Activated CD4-positive, alpha-beta memory T cell treated with anti-CD3 and anti-CD28 coated beads for 36 hours (primary cell): ENCODE results near the gene RPL9. TPM values are rescaled to one million over a fixed set of nuclear protein-coding genes. Genes with fewer than 3 reads are reported as not detected.
A peak's percentile ranks its signal among the peaks of the same experiment; 100 is the strongest.

Source experiments
- CTCF ChIA-PET: fragments of 350-600 bp; sonication (Branson Sonifier 250); formaldehyde crosslinking; loops from one replicate; lab custom pipeline; 2021; ENCODE audit warnings: antibody characterized with exemption, inconsistent platforms; lab: Charles Lee
- POLR2A ChIA-PET: fragments of 350-600 bp; sonication (Branson Sonifier 250); formaldehyde crosslinking; loops from one replicate; lab custom pipeline; 2021; ENCODE audit warnings: antibody characterized with exemption; lab: Charles Lee
- DNase-seq: peaks from one replicate; pipeline ENCODE4 v3.0.0-alpha.2; 2020
- H3K27ac Mint-ChIP-seq: one replicate; pipeline ENCODE4 v1.8.0; 2021; ENCODE audit warnings: mixed read lengths
- H3K27me3 Mint-ChIP-seq: one replicate; pipeline ENCODE4 v1.8.0; 2021; ENCODE audit warnings: mixed read lengths
- H3K36me3 Mint-ChIP-seq: one replicate; pipeline ENCODE4 v1.8.0; 2021; ENCODE audit warnings: mixed read lengths
- H3K4me1 Mint-ChIP-seq: one replicate; pipeline ENCODE4 v1.8.0; 2021; ENCODE audit warnings: low read depth, mixed read lengths
- H3K4me3 Mint-ChIP-seq: one replicate; pipeline ENCODE4 v1.8.0; 2021; ENCODE audit warnings: mild to moderate bottlenecking, mixed read lengths
- H3K9me3 Mint-ChIP-seq: one replicate; pipeline ENCODE4 v1.8.0; 2021; ENCODE audit warnings: mixed read lengths
- intact Hi-C: fragments of 100-400 bp; cut with micrococcal nuclease; formaldehyde crosslinking; loops from one replicate; pipeline ENCODE4 v1.15.1; 2023
- total RNA-seq, 2 experiments: library from RNA; stranded (reverse); gene quantifications; one replicate each; pipeline ENCODE4 v1.2.3, GENCODE V29; 2021

The RPL9 gene
- total RNA-seq, 2 experiments from 2014 or later, result 2,178 to 2,222 TPM

- peaks cover 1% of the 10 kb centered on the region for H3K9me3 Mint-ChIP-seq
- H3K4me3 Mint-ChIP-seq, result peak overlapping the region; percentile 93
- peak overlapping the region; percentile 97 for H3K27ac Mint-ChIP-seq
- no peak for DNase-seq
- ChIA-PET POLR2A (interaction anchor here (0.9 to 4.4 kb wide), 6 partner anchors 10 to 182 kb away, joined by 3 to 17 read pairs (median 6); partner anchors contain the start of genes RFC1 and SMIM14), CTCF (interaction anchor here (4.2 kb wide), 1 partner anchor 12 kb away, joined by 27 read pairs; no protein-coding TSS in a partner anchor)
- H3K36me3 Mint-ChIP-seq, result peaks cover 72% of the 10 kb centered on the region
- peaks cover 1% of the 10 kb centered on the region for H3K27me3 Mint-ChIP-seq
- peaks cover 56% of the 10 kb centered on the region for H3K4me1 Mint-ChIP-seq
- intact Hi-C loops, result loop anchor here (5.0 kb wide), 2 partner anchors 570 to 745 kb away; no protein-coding TSS in a partner anchor
Measured at GRCh38 chr4:39456946-39457763, 1.6 kb downstream of the RPL9 start.

GRCh38 chr4:39455486-39455885, 3.2 kb downstream of the RPL9 start:
- peak overlapping the region; percentile 33 for H3K27ac Mint-ChIP-seq
- CTCF ChIA-PET, result interaction anchor here (1.0 to 4.2 kb wide), 2 partner anchors 14 to 102 kb away, joined by 3 to 27 read pairs; no protein-coding TSS in a partner anchor

GRCh38 chr4:39453738-39454137, 5.0 kb downstream of the RPL9 start:
- ChIA-PET CTCF (interaction anchor here (0.6 to 1.2 kb wide), 2 partner anchors 15 to 98 kb away, joined by 3 to 5 read pairs; no protein-coding TSS in a partner anchor), POLR2A (interaction anchor here (0.6 to 1.1 kb wide), 3 partner anchors 11 to 100 kb away, joined by 3 to 5 read pairs (median 4); no protein-coding TSS in a partner anchor)
- Mint-ChIP-seq H3K36me3 (peaks cover 83% of the 10 kb centered on the region), H3K9me3 (peaks cover under 1% of the 10 kb centered on the region), H3K27ac (no peak overlapping the region), H3K27me3 (peaks cover under 1% of the 10 kb centered on the region), H3K4me1 (peaks cover 53% of the 10 kb centered on the region), H3K4me3 (no peak overlapping the region)
- intact Hi-C loops, result no loop called here
- DNase-seq, result no peak

More at GRCh38 chr4:39455486-39455885, 3.2 kb downstream of the RPL9 start:
- peaks cover 55% of the 10 kb centered on the region for H3K4me1 Mint-ChIP-seq
- H3K27me3 Mint-ChIP-seq, result peaks cover 1% of the 10 kb centered on the region
- intact Hi-C loops, result loop anchor here (5.0 kb wide), 2 partner anchors 568 to 747 kb away; no protein-coding TSS in a partner anchor
- POLR2A ChIA-PET, result interaction anchor here (4.4 kb wide), 1 partner anchor 8 kb away, joined by 17 read pairs; no protein-coding TSS in a partner anchor
- peaks cover 78% of the 10 kb centered on the region for H3K36me3 Mint-ChIP-seq
- no peak for DNase-seq
- peak overlapping the region; percentile 50 for H3K4me3 Mint-ChIP-seq
- peaks cover 1% of the 10 kb centered on the region for H3K9me3 Mint-ChIP-seq

- POLR2A ChIA-PET, result interaction anchor here (0.5 to 1.2 kb wide), 4 partner anchors 10 to 100 kb away, joined by 3 to 5 read pairs (median 4); no protein-coding TSS in a partner anchor
- no peak for DNase-seq
- Mint-ChIP-seq H3K27ac (no peak overlapping the region), H3K4me3 (no peak overlapping the region), H3K36me3 (peaks cover 76% of the 10 kb centered on the region), H3K27me3 (no peaks in the 10 kb centered on the region), H3K4me1 (peaks cover 55% of the 10 kb centered on the region), H3K9me3 (no peaks in the 10 kb centered on the region)
- CTCF ChIA-PET, result interaction anchor here (0.6 kb wide), 1 partner anchor 97 kb away, joined by 3 read pairs; no protein-coding TSS in a partner anchor
- intact Hi-C loops, result no loop called here
Measured at GRCh38 chr4:39452860-39453587, 5.7 kb downstream of the RPL9 start.

- peaks cover 57% of the 10 kb centered on the region for H3K4me1 Mint-ChIP-seq
- no peaks in the 10 kb centered on the region for H3K9me3 Mint-ChIP-seq
- no peak for DNase-seq
- ChIA-PET CTCF (no interaction called here), POLR2A (interaction anchor here (0.5 to 1.2 kb wide), 3 partner anchors 88 to 320 kb away, joined by 3 to 5 read pairs (median 3); no protein-coding TSS in a partner anchor)
- peaks cover 72% of the 10 kb centered on the region for H3K36me3 Mint-ChIP-seq
- H3K27ac Mint-ChIP-seq, result no peak overlapping the region
- intact Hi-C loops, result no loop called here
- H3K27me3 Mint-ChIP-seq, result no peaks in the 10 kb centered on the region
- no peak overlapping the region for H3K4me3 Mint-ChIP-seq
Measured at GRCh38 chr4:39452153-39452859, 6.4 kb downstream of the RPL9 start.

DNA sequence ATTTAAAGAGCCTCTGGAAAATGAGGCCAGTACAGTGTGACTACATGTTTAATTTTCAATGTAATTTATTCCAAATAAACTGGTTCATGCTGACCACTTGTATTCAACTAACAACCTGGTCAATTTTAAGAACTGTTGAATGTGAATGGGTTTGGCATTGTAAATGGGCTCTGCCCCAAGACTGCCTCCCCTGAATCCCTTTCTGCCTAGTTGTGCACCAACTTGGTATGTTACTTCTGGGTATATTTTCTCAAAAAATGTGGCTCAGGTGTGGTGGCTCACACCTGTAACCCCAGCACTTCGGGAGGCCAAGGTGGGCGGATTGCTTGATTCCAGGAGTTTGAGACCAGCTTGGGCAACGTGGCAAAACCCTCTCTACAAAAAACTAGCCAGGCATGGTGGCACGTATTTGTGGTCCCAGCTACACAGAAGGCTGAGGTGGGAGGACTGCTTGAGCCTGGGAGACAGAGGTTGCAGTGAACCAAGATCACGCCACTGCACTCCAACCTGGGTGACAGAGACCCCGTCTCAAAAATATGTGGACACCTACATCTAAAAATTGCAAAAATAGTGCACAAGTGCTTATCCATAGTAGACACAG, 7.2 kb downstream of the RPL9 start:
- ChIA-PET POLR2A (interaction anchor here (0.7 to 1.2 kb wide), 2 partner anchors 87 to 98 kb away, joined by 3 to 5 read pairs; no protein-coding TSS in a partner anchor), CTCF (interaction anchor here (0.6 kb wide), 2 partner anchors 8 to 223 kb away, joined by 3 to 4 read pairs; partner anchors contain the start of gene LIAS)
- H3K4me3 Mint-ChIP-seq, result no peak overlapping the region
- H3K36me3 Mint-ChIP-seq, result peaks cover 64% of the 10 kb centered on the region
- H3K4me1 Mint-ChIP-seq, result peaks cover 52% of the 10 kb centered on the region
- DNase-seq, result no peak
- H3K27ac Mint-ChIP-seq, result no peak overlapping the region
- intact Hi-C loops, result no loop called here
- H3K9me3 Mint-ChIP-seq, result no peaks in the 10 kb centered on the region
- H3K27me3 Mint-ChIP-seq, result no peaks in the 10 kb centered on the region

- Mint-ChIP-seq H3K9me3 (no peaks in the 10 kb centered on the region), H3K4me1 (peaks cover 46% of the 10 kb centered on the region), H3K4me3 (no peak overlapping the region), H3K27me3 (no peaks in the 10 kb centered on the region), H3K27ac (no peak overlapping the region), H3K36me3 (peaks cover 56% of the 10 kb centered on the region)
- no peak for DNase-seq
- CTCF ChIA-PET, result interaction anchor here (0.6 kb wide), 2 partner anchors 8 to 222 kb away, joined by 3 to 4 read pairs; partner anchors contain the start of gene LIAS
- intact Hi-C loops, result no loop called here
- POLR2A ChIA-PET, result interaction anchor here (0.7 to 1.5 kb wide), 3 partner anchors 18 to 98 kb away, joined by 3 to 4 read pairs (median 3); no protein-coding TSS in a partner anchor
Measured at GRCh38 chr4:39450618-39451017, 8.1 kb downstream of the RPL9 start.

DNA sequence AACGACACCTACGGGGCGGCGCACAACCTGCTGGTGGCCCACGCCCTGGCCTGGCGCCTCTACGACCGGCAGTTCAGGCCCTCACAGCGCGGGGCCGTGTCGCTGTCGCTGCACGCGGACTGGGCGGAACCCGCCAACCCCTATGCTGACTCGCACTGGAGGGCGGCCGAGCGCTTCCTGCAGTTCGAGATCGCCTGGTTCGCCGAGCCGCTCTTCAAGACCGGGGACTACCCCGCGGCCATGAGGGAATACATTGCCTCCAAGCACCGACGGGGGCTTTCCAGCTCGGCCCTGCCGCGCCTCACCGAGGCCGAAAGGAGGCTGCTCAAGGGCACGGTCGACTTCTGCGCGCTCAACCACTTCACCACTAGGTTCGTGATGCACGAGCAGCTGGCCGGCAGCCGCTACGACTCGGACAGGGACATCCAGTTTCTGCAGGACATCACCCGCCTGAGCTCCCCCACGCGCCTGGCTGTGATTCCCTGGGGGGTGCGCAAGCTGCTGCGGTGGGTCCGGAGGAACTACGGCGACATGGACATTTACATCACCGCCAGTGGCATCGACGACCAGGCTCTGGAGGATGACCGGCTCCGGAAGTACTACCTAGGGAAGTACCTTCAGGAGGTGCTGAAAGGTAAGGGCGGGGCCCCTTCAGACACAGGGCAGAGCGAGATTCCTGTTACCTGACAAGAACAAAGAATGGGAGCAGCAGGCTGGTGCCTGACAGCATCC, 11.7 kb downstream of the RPL9 start:
- H3K27me3 Mint-ChIP-seq, result no peaks in the 10 kb centered on the region
- POLR2A ChIA-PET, result interaction anchor here (0.9 to 1.2 kb wide), 2 partner anchors 11 to 320 kb away, joined by 3 to 17 read pairs; partner anchors contain the start of genes LIAS and RPL9
- H3K4me3 Mint-ChIP-seq, result peak overlapping the region; percentile 32
- no peaks in the 10 kb centered on the region for H3K9me3 Mint-ChIP-seq
- no peak overlapping the region for H3K27ac Mint-ChIP-seq
- intact Hi-C loops, result no loop called here
- peak; percentile 67 for DNase-seq
- H3K4me1 Mint-ChIP-seq, result peaks cover 33% of the 10 kb centered on the region
- CTCF ChIA-PET, result interaction anchor here (0.7 to 1.4 kb wide), 2 partner anchors 94 to 544 kb away, joined by 3 read pairs; no protein-coding TSS in a partner anchor
- peaks cover 22% of the 10 kb centered on the region for H3K36me3 Mint-ChIP-seq

DNA sequence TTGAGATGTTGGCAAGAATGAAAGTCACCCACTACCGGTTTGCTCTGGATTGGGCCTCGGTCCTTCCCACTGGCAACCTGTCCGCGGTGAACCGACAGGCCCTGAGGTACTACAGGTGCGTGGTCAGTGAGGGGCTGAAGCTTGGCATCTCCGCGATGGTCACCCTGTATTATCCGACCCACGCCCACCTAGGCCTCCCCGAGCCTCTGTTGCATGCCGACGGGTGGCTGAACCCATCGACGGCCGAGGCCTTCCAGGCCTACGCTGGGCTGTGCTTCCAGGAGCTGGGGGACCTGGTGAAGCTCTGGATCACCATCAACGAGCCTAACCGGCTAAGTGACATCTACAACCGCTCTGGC, 12.3 kb downstream of the RPL9 start:
- ChIA-PET CTCF (interaction anchor here (0.7 to 1.4 kb wide), 3 partner anchors 23 to 544 kb away, joined by 3 read pairs; no protein-coding TSS in a partner anchor), POLR2A (interaction anchor here (0.9 to 1.2 kb wide), 2 partner anchors 11 to 319 kb away, joined by 3 to 17 read pairs; partner anchors contain the start of genes LIAS and RPL9)
- Mint-ChIP-seq H3K27ac (no peak overlapping the region), H3K27me3 (no peaks in the 10 kb centered on the region), H3K9me3 (no peaks in the 10 kb centered on the region), H3K36me3 (peaks cover 17% of the 10 kb centered on the region), H3K4me1 (peaks cover 30% of the 10 kb centered on the region), H3K4me3 (no peak overlapping the region)
- no peak for DNase-seq
- intact Hi-C loops, result no loop called here

GRCh38 chr4:39442998-39443397, 15.7 kb downstream of the RPL9 start:
- intact Hi-C loops, result loop anchor here (1.0 kb wide), 1 partner anchor 90 kb away; no protein-coding TSS in a partner anchor
- POLR2A ChIA-PET, result interaction anchor here (0.6 to 1.1 kb wide), 3 partner anchors 11 to 424 kb away, joined by 3 to 5 read pairs (median 3); no protein-coding TSS in a partner anchor
- H3K27ac Mint-ChIP-seq, result no peak overlapping the region

More at GRCh38 chr4:39442998-39443397, 15.7 kb downstream of the RPL9 start:
- DNase-seq, result peak; percentile 22
- H3K9me3 Mint-ChIP-seq, result no peaks in the 10 kb centered on the region
- peaks cover 21% of the 10 kb centered on the region for H3K4me1 Mint-ChIP-seq
- peaks cover 3% of the 10 kb centered on the region for H3K36me3 Mint-ChIP-seq
- CTCF ChIA-PET, result no interaction called here
- H3K4me3 Mint-ChIP-seq, result no peak overlapping the region
- no peaks in the 10 kb centered on the region for H3K27me3 Mint-ChIP-seq
